Activated T-helper 1 cell treated with anti-CD3 and anti-CD28 coated beads, Interleukin-2, amount 50 U/mL, for 16 hours (primary cell): ENCODE results near the gene MED7.
"Not testable (repeated sequence)": the region's sequence is repeated elsewhere in the genome, so short reads cannot be mapped to it uniquely, and the experiment has no call there.

Experiments
- DNase-seq, 2 donors: peaks; one replicate each; pipeline ENCODE4 v3.0.0-alpha.2; 2020; ENCODE audit warnings: low read depth in 1 of 2, low spot score in 1 of 2

MED7 gene, protein sequence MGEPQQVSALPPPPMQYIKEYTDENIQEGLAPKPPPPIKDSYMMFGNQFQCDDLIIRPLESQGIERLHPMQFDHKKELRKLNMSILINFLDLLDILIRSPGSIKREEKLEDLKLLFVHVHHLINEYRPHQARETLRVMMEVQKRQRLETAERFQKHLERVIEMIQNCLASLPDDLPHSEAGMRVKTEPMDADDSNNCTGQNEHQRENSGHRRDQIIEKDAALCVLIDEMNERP

DNA sequence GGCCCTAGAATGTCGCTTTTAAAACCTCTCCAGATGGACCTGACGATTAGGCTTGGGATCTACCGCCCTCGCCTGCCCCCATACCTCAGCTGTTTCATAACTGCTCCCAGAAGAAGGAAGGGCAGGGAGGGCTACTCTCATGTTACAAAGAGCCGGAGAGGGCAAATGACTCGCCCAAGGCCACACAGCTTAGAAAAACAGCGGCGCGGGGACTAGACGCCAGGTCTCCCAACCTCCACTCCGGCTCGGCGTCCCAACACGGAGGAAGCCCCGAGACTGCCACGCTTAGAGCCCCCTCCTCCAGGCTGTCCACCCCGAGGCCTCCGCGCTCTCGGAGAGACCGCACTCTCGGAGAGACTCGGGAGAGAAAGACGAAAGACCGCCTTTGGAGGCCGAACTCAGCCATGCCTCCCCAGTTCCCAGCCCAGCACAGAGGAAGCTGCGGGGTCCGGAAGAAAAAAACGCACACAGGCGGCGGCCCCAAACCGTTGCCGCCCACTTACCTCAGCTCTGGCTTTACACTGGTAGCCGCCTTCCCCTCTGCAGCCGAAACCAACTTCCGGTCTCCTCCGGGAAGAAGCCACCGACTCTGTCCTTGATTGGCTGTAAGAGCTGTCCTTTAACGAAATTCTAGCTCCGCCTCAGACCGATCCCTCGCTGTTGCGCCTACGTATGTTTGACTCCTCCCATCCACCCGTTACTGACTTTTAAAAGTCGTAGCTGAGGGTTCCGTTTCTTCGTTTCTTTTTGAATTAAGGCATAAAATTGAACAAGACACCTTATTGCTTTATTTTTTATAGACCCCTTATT lies at the start of gene MED7:
TSS of gene MED7 (minus strand) at position 549 of the 810 bp plus-strand sequence. CDS start 3,434 bp downstream, outside the sequence.
- DNase-seq, result peak; percentile 70 to 86

DNA sequence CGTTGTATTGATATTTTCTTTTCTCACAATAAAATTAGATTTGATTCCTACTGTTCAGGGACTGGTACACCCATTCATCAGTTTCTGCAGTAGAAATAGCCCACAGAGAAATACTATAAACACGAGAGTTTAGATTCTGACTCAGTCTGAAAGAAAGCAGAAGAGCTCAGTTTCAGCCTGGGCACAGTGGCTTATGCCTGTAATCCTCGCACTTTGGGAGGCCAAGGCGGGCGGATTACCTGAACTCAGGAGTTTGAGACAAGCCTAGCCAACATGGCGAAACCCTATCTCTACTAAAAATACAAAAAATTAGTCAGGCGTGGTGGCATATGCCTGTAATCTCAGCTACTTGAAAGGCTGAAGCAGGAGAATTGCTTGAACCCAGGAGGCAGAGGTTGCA lies 46.6 kb upstream of the MED7 start:
- DNase-seq, result no peak

DNA sequence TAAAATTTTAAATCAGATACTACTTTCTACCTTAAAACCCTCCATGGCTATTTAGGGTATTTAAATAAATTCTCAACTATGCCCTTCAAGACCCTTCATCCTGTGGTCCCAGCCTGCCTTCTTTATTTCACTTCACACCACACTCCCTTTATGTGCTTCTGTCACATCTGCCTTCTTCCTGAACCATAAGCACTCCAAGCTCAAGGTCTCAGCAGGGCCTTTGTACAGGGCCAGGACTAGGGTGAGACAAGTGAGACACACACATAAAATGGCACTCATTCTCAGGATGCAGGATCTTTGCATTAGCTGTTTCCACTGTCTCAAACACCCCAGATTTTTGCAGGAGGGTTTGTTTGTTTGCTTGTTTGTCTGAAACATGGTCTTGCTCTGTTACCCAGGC lies 45.6 kb upstream of the MED7 start:
- DNase-seq, result no peak

DNA sequence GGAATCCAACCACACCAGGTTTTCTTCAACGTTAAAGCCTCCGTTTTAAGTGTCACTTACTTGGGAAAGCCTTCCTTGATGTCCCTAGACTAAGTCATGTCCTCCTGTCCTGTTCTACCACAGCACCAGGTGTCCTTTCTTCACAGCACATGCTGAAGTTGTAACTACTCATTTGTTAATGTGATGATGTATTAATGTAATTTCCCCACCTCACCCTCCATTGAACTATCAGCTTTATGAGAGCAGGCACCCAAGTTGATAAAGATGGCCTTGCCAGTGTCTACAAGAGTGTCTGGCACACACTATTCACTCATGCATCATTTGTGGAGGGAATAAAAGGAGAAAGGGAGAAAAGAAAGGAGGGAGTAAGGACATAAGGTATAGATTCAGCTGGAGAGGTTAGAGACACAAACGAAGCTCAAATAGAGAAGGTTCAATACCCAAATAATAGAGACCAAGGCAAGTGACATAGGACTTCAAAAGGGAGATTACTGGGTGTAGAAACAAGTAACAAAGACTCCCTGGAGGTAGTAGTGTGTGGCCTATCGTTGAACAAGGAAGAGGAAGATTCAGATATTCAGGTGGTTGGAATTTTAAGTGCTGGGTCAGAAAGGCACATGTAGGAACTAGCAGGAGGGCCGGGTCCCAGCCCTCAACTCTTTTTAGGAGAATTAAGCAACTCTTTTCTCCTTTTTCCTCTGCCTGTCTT lies 44.5 kb upstream of the MED7 start:
- no peak for DNase-seq

DNA sequence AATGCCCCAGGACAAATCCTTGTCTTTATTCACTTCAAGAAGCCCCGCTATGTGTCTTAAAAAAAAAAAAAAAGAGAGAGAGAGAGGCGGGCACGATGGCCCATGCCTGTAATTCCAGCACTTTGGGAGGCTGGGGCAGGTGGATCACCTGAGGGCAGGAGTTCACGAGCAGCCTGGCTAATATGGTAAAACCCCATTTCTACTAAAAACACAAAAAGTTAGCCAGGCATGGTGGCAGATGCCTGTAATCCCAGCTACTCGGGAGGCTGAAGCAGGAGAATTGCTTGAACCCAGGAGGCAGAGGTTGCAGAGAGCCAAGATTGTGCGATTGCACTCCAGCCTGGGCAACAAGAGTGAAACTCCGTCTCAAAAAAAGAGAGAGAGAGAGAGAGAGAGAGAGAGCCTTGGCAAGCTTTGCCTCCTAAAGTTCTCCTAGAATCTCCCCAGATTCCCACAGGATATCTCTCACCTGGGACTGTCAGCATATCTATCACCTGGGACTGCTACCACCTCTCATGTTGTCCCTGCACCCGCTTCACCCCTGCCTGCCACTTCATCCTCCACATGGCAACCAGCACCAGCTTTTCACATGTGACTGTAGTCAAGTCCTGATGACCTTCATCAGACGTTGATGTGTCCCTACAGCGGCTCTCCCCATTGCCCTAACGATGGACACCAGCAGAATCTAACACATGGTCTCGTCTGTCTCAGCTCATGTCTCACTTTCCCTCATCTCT lies 43.8 kb upstream of the MED7 start:
- DNase-seq, result no peak

DNA sequence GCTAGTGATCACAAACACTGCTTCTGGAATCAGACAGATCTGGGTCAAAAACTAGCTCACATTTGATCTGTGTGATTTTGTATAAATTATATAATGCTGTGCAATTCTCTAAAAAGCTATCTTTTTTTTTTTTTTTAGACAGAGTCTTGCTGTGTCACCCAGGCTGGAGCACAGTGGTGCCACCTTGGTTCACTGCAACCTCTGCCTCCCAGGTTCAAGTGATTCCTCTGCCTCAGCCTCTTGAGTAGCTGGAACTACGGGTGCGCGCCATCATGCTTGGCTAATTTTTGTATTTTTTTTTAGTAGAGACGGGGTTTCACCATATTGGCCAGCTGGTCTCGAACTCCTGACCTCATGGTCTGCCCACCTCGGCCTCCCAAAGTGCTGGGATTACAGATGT lies 42.5 kb upstream of the MED7 start:
- DNase-seq, result not testable (repeated sequence)

DNA sequence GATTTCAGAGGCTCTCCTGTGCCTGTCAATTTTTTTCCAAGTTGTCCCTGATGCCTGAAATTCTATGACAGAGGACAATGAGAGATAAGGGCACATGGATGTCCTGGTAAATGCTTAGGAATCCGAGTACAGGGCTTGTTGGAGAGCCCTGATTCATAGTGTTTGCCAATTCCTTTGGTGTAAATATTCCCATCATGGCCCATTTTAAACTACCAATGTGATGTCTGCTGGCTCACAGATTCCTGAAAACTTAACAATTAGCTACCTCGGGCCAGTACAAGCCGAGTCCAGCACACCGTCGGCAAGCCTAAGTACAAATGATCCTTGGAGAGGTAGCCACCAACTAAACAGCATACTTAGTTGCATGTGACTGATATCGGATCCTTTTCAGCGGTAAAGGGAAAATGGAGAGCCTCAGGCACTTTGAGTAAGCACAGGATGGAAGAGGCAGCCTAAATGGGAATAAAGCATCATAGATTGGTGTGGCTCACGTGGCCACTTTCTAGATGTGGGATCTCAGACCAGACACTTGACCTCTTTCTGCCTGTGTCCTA lies 41.5 kb upstream of the MED7 start:
- no peak for DNase-seq

DNA sequence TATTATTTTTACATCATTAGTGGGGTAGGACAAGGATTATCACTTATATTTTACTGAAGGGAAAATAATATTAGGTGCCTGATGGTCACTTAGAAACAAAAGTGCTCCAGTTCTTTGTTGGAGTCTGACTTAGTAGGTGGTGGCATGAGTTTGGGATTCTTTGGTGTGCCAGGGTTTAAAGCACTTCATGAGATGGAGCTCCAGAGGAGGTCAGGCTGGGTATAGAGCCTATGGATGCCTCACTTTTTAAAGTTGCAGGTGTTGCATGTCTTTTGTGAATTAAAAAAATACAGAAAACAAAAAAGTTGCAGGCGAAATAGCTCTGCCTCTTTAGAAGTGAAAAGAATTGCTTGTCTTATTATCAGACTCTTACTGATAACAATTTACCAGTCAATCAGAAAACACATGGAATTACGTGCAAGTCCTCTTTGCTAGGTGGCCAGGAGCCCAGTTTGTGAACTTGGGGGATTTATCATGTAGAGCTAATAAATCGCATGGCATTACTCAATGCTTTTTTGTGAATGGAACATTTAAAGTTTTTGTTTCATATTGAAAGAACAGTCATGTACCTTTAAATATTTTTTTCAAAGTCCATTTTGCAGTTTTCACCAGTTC lies 39.6 kb upstream of the MED7 start:
- DNase-seq, result no peak

DNA sequence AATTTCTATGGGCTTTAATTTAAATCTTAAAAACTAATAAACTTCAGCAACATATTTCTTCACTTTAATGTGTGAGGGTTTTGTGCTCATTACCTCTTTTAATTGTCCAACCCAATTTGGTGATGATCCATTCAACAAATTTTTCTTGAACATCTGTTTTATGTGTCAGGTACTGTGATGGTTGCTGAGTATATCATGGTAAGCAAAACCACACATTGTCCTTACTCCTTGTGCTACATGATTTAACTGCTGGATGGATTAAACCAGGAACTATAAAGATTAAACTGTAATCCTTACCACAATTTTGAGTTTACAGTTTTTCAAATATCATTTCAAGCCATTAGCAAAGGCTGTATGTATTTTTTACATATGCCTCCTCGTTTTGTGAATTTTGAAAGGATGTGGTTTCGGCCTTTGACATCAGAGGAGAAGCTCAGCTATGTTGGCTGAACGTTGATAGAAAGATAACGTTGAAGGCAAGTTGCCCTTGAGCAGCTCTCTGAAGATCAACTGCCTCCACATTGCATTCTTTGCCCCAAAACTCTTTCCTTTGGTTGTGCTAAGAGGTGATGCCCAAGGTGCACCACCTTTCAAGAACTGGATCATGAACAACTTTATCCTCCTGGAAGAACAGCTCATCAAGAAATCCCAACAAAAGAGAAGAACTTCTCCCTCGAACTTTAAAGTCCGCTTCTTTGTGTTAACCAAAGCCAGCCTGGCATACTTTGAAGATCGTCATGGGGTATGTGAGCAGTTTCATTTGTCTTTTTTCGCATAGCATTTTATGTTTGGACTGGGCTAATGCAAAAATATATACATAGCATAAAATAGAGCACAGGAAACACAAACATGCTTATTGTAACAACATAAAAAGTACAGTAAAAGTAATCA lies 38.0 kb upstream of the MED7 start, which contains the start of gene ITK:
TSS of gene ITK (plus strand) at position 467 of the 891 bp plus-strand sequence. CDS start at position 605, 138 bp downstream.
- DNase-seq, result no peak

DNA sequence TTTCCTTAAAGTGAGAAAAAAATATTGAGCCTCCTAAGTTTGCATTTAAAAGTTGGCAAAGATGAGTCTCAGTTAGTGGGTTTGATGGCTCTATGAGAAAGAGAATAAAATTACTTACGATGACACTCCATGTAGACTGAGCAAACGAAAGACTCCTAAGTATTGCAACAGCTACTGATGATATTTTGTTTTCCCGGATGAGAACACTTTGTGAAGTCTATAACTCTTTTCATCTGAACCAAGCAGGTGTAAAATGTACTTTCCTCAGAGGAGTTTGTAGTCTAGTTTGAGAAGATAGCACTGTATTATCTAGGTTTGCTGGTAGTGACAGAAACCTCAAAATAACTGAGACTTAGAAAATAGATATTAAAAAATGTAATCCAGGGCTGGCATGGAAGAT lies 36.3 kb upstream of the MED7 start:
- DNase-seq, result no peak

DNA sequence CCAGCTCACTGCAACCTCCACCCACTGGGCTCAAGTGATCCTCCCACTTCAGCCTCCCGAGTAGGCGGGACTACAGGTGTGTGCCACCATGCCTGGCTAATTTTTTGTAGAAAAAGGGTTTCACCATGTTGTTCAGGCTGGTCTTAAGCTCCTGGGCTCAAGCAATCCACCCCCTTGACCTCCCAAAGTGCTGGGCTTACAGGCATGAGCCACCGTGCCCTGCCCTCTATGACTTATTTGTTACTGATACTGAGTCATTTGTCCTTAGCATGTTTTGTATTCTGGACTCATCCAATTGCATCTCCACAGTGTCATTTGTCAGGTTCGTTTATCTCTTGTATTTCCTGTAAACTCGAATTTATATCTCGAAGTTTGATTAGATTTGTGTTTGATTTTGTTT lies 35.3 kb upstream of the MED7 start:
- no peak for DNase-seq

DNA sequence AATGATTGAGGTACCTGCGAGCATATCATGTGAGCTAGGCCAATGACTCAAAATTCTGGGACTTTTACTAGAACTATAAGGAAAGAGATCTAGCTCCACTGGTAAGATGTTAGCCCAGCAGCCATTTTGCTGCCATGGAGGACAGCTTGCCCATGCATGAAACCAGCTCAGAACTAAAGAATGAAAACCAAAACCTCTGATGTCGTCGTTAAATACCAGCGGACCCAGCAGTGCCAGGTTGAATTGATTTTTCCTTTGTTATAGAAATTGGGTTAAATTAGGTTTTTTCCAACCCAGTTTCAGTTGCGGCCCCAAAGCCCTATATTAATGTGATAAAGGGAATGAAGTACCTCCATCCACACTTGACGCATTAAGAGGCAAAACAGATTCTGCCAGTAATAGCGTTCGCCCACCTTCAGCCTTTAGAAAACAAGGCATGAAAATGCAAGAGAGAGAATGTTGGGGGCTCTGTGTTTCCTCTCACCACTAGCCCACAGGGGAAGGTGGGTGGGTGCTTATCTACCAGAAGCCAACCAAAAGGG lies 32.5 kb upstream of the MED7 start:
- no peak for DNase-seq

DNA sequence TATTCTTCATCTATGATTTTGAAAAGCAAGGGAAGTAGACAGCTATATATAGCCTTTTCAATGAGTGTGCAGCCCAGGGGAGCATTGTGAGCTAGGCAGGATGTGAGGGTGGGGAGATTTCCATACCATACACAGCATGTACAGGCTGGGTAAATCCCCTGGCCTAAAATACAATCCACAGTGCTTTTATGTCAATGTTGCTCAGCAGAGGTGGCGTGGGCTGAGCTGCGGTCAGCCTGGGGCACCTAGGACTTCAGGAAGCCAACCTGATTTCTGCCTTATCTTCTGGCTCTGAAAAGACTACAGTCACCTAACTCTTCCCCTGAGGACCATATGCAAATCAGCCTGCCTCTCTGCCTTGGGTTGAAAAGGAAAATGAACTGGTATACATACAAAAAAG lies 29.7 kb upstream of the MED7 start:
- DNase-seq, result peak in 1 of 2 donors; percentile 75

DNA sequence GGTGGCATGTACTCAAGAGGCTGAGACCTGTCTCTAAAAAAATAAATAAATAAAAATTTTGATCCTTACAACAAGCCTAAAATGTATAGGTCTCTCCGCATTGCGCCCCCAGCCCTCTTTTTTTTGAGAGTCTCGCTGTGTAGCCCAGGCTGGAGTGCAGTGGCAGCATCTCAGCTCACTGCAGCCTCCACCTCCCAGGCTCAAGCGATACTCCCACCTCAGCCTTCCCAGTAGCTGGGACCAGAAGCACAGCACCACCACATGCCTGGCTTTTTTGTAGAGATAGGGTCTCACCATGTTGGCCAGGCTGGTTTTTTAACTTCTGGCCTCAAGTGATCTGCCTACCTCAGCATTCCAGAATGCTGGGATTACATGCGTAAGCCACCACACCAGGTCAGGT lies 25.6 kb upstream of the MED7 start:
- DNase-seq, result no peak

DNA sequence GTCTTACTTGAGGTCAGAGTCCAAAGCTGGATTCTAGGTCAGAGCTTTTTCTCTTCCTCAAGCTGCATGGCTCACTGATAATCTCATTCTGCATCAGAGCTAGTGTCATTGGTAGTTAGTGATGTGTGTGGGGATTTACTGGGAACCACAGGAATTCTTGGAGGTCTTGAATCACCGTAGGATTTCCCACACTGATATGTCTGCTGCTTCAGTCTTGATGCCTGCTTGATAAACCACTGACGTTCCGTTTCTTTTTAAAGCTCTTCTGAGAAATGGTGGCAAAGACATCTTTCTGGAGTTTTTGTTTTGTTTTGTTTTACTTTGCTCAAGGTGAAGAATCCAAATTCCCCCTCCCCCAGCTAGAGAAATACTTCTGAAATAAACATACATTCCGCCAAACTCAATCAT lies 24.6 kb upstream of the MED7 start:
- no peak for DNase-seq

DNA sequence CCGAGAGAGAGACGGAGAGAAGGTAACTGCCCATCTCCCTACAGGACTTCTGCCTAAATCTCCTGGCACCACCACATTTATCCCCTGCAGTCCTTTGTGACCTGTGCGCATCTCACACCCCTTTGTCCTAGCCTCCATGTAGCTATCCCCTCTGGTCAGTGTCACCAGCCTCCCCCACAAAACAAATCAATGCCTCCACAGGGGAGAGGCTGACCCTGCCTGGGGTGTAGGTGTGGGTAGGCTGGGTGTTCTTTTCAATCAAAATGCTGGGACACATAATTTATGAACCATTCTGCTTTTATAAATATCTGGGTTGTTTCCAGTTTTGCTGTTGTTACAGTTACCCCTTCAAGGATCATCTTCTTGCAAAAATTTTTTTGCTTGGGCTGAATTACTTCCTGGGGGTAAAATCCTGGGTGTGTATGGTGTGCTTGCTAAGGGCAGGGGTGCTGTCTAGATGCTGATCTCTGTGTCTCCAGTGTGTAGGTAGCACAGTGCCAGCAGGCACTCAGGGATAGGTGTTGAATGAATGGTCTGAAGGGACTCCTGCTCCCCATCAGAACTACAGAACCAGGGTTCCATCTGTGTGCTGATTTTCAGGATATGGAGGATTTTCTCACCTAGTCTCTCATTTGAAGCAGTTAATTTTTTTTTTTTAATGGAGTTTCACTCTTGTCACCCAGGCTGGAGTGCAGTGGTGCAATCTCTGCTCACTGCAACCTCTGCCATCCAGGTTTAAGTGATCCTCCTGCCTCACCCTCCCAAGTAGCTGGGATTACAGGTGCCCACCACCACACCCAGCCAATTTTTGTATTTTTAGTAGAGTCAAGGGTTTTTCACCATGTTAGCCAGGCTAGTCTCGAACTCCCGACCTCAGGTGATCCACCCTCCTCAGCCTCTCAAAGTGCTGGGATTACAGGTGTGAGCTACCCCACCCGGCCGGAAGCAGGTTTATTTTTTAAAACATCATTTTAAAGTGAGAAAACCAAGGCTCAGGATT lies 23.8 kb upstream of the MED7 start, which contains the start of gene GARIN3:
TSS of gene GARIN3 (minus strand) at position 51 of the 1,000 bp plus-strand sequence. CDS start 96 bp downstream, outside the sequence.
- no peak for DNase-seq

DNA sequence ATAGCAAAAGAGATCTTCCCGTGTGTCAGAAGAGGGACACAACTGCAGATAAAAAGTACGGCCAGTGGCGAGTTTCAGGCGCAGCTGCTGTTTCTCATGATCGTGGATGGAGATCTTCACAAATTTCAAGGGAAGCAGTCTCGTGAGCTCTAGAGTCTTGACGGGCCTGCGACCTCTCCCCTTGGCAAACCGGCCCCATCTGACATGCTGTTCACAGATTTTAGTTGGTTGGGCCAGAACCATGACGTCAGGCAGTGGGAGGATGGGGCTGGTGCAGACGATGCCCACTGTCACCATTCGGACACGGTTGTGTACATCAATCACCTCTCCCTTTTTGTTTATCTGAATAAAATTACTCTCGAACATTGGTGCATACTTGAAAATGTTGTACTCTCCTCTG lies 23.0 kb upstream of the MED7 start:
- no peak for DNase-seq

DNA sequence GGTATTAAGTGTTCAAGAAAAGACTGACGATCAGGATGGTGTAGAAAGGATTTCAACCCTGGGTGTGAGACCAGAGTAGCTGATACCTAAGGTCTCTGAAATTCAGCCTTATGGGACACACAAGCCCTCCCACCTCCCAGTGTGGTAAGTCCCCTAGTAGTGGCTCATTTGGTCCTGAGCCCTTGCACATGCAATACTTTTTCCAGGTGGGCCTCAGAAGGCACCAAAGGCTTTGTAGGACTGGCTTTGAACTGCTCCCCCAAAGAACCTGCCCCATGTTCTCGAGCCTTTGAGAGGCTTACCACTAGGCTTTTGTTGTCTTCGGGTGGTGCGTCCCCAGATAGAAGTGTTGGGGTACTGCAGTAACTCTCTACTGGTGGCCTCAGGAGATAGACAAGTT lies 22.6 kb upstream of the MED7 start:
- no peak for DNase-seq
